OCI-LY7 (cell line): ENCODE measurements around the gene HOXC6.

Source experiments
- EZH2phosphoT487 ChIP-seq: fragments of 200-600 bp; sonication (generic); IDR thresholded peaks from 2 replicates; pipeline ENCODE4 v1.6.1; 2018; ENCODE audit warnings: low read depth, borderline replicate concordance, mild to moderate bottlenecking, mixed run types, antibody characterized with exemption, low read length, moderate library complexity, mixed read lengths
- TF ChIP-seq, protein P1 (sequence below): fragments of 200-600 bp; sonication (generic); conservative IDR thresholded peaks from 2 replicates; pipeline ENCODE4 v1.5.1; 2014; ENCODE audit warnings: mild to moderate bottlenecking, antibody characterized with exemption, low read length, moderate library complexity, mixed read lengths

DNA sequence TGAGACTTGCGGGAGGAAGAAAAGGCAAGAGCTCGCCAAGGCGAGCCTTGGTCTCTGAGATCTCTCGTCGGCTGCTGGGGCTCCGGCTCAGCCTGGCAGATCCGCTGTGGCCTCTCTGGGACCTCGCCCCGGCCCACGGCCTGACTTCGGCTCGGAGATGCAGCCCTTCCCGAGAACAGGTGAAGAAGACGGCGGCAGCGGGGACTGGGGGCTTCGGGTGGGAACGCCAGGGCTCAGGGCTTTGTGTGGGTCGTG lies 34.3 kb upstream of the HOXC6 start:
- TF ChIP-seq, protein P1, sequence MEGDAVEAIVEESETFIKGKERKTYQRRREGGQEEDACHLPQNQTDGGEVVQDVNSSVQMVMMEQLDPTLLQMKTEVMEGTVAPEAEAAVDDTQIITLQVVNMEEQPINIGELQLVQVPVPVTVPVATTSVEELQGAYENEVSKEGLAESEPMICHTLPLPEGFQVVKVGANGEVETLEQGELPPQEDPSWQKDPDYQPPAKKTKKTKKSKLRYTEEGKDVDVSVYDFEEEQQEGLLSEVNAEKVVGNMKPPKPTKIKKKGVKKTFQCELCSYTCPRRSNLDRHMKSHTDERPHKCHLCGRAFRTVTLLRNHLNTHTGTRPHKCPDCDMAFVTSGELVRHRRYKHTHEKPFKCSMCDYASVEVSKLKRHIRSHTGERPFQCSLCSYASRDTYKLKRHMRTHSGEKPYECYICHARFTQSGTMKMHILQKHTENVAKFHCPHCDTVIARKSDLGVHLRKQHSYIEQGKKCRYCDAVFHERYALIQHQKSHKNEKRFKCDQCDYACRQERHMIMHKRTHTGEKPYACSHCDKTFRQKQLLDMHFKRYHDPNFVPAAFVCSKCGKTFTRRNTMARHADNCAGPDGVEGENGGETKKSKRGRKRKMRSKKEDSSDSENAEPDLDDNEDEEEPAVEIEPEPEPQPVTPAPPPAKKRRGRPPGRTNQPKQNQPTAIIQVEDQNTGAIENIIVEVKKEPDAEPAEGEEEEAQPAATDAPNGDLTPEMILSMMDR: no peak
- TF ChIP-seq EZH2phosphoT487: no peak
